ENCODE results near the gene TMPRSS4.

The TMPRSS4 gene

GRCh38 chr11:118076754-118077281, at the start of gene TMPRSS4:
TMPRSS4 (plus strand) TSS chr11:118077078; CDS start chr11:118077303, 225 bp downstream.
- DNase-seq (ENCODE audit: low read depth), result no peak

- DNase-seq (ENCODE audit: low read depth), result no peak
Measured at GRCh38 chr11:118027694-118028093, 49.2 kb upstream of the TMPRSS4 start.

GRCh38 chr11:118028626-118029025, 48.3 kb upstream of the TMPRSS4 start:
- no peak for DNase-seq (ENCODE audit: low read depth)

- no peak for DNase-seq (ENCODE audit: low read depth)
Measured at GRCh38 chr11:118033443-118033842, 43.4 kb upstream of the TMPRSS4 start.

- DNase-seq (ENCODE audit: low read depth), result no peak
Measured at GRCh38 chr11:118042141-118042540, 34.7 kb upstream of the TMPRSS4 start.

- no peak for DNase-seq (ENCODE audit: low read depth)
Measured at GRCh38 chr11:118042796-118043195, 34.1 kb upstream of the TMPRSS4 start.

- DNase-seq (ENCODE audit: low read depth), result no peak
Measured at GRCh38 chr11:118045191-118045590, 31.7 kb upstream of the TMPRSS4 start.

- DNase-seq (ENCODE audit: low read depth), result no peak
Measured at GRCh38 chr11:118046051-118046963, 30.6 kb upstream of the TMPRSS4 start.

- DNase-seq (ENCODE audit: low read depth), result no peak
Measured at GRCh38 chr11:118046964-118047700, 29.7 kb upstream of the TMPRSS4 start.

GRCh38 chr11:118047749-118048148, 29.1 kb upstream of the TMPRSS4 start:
- DNase-seq (ENCODE audit: low read depth), result no peak

GRCh38 chr11:118048472-118049370, 28.2 kb upstream of the TMPRSS4 start:
- DNase-seq (ENCODE audit: low read depth), result no peak

GRCh38 chr11:118049771-118050170, 27.1 kb upstream of the TMPRSS4 start:
- DNase-seq (ENCODE audit: low read depth), result no peak

- no peak for DNase-seq (ENCODE audit: low read depth)
Measured at GRCh38 chr11:118050208-118050891, 26.5 kb upstream of the TMPRSS4 start.

GRCh38 chr11:118051136-118051610, 25.7 kb upstream of the TMPRSS4 start:
- no peak for DNase-seq (ENCODE audit: low read depth)

GRCh38 chr11:118051611-118052461, 25.0 kb upstream of the TMPRSS4 start:
- DNase-seq (ENCODE audit: low read depth), result peak; percentile 53

- no peak for DNase-seq (ENCODE audit: low read depth)
Measured at GRCh38 chr11:118052581-118053206, 24.2 kb upstream of the TMPRSS4 start.

- no peak for DNase-seq (ENCODE audit: low read depth)
Measured at GRCh38 chr11:118054712-118055640, 21.9 kb upstream of the TMPRSS4 start.

GRCh38 chr11:118055966-118056365, 20.9 kb upstream of the TMPRSS4 start:
- DNase-seq (ENCODE audit: low read depth), result no peak

All from stimulated activated CD4-positive, alpha-beta T cell treated with anti-CD3 and anti-CD28 coated beads, Interleukin-2, amount 100 ng/mL, for 4 hours (primary cell).